T-helper 2 cell treated with Interferon-gamma antibody and Interleukin-4, amounts not matched to agents 5 μg/mL and 100 μg/mL, for 36 hours (primary cell): ENCODE data around the gene TRIM8.
A peak's percentile ranks its signal among the peaks of the same experiment; 100 is the strongest.

Source experiments
- DNase-seq: peaks from one replicate; pipeline ENCODE4 v3.0.0; 2021; ENCODE audit warnings: low spot score
- H3K27ac Mint-ChIP-seq: one replicate; pipeline ENCODE4 v1.8.0; 2021; ENCODE audit warnings: mild to moderate bottlenecking, mixed read lengths
- H3K27me3 Mint-ChIP-seq: one replicate; pipeline ENCODE4 v1.8.0; 2021; ENCODE audit warnings: low read depth, mixed read lengths
- H3K36me3 Mint-ChIP-seq: one replicate; pipeline ENCODE4 v1.8.0; 2021; ENCODE audit warnings: low read depth, mixed read lengths
- H3K4me1 Mint-ChIP-seq: one replicate; pipeline ENCODE4 v1.8.0; 2021; ENCODE audit warnings: low read depth, mixed read lengths
- H3K4me3 Mint-ChIP-seq: one replicate; pipeline ENCODE4 v1.8.0; 2022; ENCODE audit warnings: mild to moderate bottlenecking, moderate library complexity, mixed read lengths
- H3K9me3 Mint-ChIP-seq: one replicate; pipeline ENCODE4 v1.8.0; 2021; ENCODE audit warnings: mixed read lengths

TRIM8 gene

GRCh38 chr10:102646610-102647442, 2.5 kb downstream of the TRIM8 start:
- Mint-ChIP-seq H3K9me3 (no peaks in the 10 kb centered on the region), H3K27ac (peak overlapping the region; percentile 97), H3K27me3 (no peaks in the 10 kb centered on the region), H3K4me1 (peaks cover 51% of the 10 kb centered on the region), H3K4me3 (peak overlapping the region; percentile 90), H3K36me3 (peaks cover 28% of the 10 kb centered on the region)
- peak; percentile 44 for DNase-seq

GRCh38 chr10:102647443-102648268, 3.4 kb downstream of the TRIM8 start:
- H3K4me1 Mint-ChIP-seq, result peaks cover 58% of the 10 kb centered on the region
- H3K27me3 Mint-ChIP-seq, result no peaks in the 10 kb centered on the region
- peak overlapping the region; percentile 90 for H3K4me3 Mint-ChIP-seq
- H3K27ac Mint-ChIP-seq, result peak overlapping the region; percentile 97
- H3K36me3 Mint-ChIP-seq, result peaks cover 35% of the 10 kb centered on the region
- no peak for DNase-seq
- no peaks in the 10 kb centered on the region for H3K9me3 Mint-ChIP-seq

- no peak for DNase-seq
- Mint-ChIP-seq H3K27ac (peak overlapping the region; percentile 97), H3K4me3 (peak overlapping the region; percentile 90), H3K4me1 (peaks cover 66% of the 10 kb centered on the region), H3K36me3 (peaks cover 42% of the 10 kb centered on the region), H3K27me3 (no peaks in the 10 kb centered on the region), H3K9me3 (no peaks in the 10 kb centered on the region)
Observed at GRCh38 chr10:102648269-102648888, 4.1 kb downstream of the TRIM8 start.

GRCh38 chr10:102648889-102649796, 4.9 kb downstream of the TRIM8 start:
- H3K27ac Mint-ChIP-seq, result peak overlapping the region; percentile 97
- no peaks in the 10 kb centered on the region for H3K27me3 Mint-ChIP-seq
- H3K36me3 Mint-ChIP-seq, result peaks cover 45% of the 10 kb centered on the region
- H3K4me1 Mint-ChIP-seq, result peaks cover 71% of the 10 kb centered on the region
- no peaks in the 10 kb centered on the region for H3K9me3 Mint-ChIP-seq
- peak overlapping the region; percentile 90 for H3K4me3 Mint-ChIP-seq
- DNase-seq, result no peak

- Mint-ChIP-seq H3K27ac (peak overlapping the region; percentile 95), H3K9me3 (no peaks in the 10 kb centered on the region), H3K4me1 (peaks cover 71% of the 10 kb centered on the region), H3K27me3 (no peaks in the 10 kb centered on the region), H3K4me3 (peak overlapping the region; percentile 81), H3K36me3 (peaks cover 47% of the 10 kb centered on the region)
- no peak for DNase-seq
Observed at GRCh38 chr10:102649797-102650654, 5.7 kb downstream of the TRIM8 start.

GRCh38 chr10:102650655-102651454, 6.6 kb downstream of the TRIM8 start:
- H3K36me3 Mint-ChIP-seq, result peaks cover 49% of the 10 kb centered on the region
- peaks cover 71% of the 10 kb centered on the region for H3K4me1 Mint-ChIP-seq
- no peaks in the 10 kb centered on the region for H3K27me3 Mint-ChIP-seq
- H3K9me3 Mint-ChIP-seq, result no peaks in the 10 kb centered on the region
- DNase-seq, result no peak
- peak overlapping the region; percentile 81 for H3K4me3 Mint-ChIP-seq
- peak overlapping the region; percentile 95 for H3K27ac Mint-ChIP-seq

GRCh38 chr10:102651455-102652169, 7.3 kb downstream of the TRIM8 start:
- peaks cover 43% of the 10 kb centered on the region for H3K36me3 Mint-ChIP-seq

GRCh38 chr10:102652170-102652916, 8.1 kb downstream of the TRIM8 start:
- no peak for DNase-seq
- H3K4me3 Mint-ChIP-seq, result peak overlapping the region; percentile 81
- H3K27ac Mint-ChIP-seq, result peak overlapping the region; percentile 95
- no peaks in the 10 kb centered on the region for H3K9me3 Mint-ChIP-seq
- H3K4me1 Mint-ChIP-seq, result peaks cover 60% of the 10 kb centered on the region
- no peaks in the 10 kb centered on the region for H3K27me3 Mint-ChIP-seq
- peaks cover 43% of the 10 kb centered on the region for H3K36me3 Mint-ChIP-seq

More at GRCh38 chr10:102651455-102652169, 7.3 kb downstream of the TRIM8 start:
- Mint-ChIP-seq H3K27me3 (no peaks in the 10 kb centered on the region), H3K4me1 (peaks cover 65% of the 10 kb centered on the region), H3K9me3 (no peaks in the 10 kb centered on the region), H3K27ac (peak overlapping the region; percentile 95), H3K4me3 (peak overlapping the region; percentile 81)
- DNase-seq, result no peak

- DNase-seq, result no peak
- Mint-ChIP-seq H3K4me3 (peak overlapping the region; percentile 81), H3K27ac (peak overlapping the region; percentile 95), H3K9me3 (no peaks in the 10 kb centered on the region), H3K4me1 (peaks cover 56% of the 10 kb centered on the region), H3K36me3 (peaks cover 47% of the 10 kb centered on the region), H3K27me3 (no peaks in the 10 kb centered on the region)
Observed at GRCh38 chr10:102653060-102653459, 8.8 kb downstream of the TRIM8 start.

GRCh38 chr10:102654566-102654965, 10.3 kb downstream of the TRIM8 start:
- Mint-ChIP-seq H3K4me3 (no peak overlapping the region), H3K27ac (peak overlapping the region; percentile 26), H3K36me3 (peaks cover 47% of the 10 kb centered on the region), H3K27me3 (no peaks in the 10 kb centered on the region), H3K4me1 (peaks cover 51% of the 10 kb centered on the region), H3K9me3 (no peaks in the 10 kb centered on the region)
- no peak for DNase-seq

- Mint-ChIP-seq H3K4me3 (no peak overlapping the region), H3K27ac (no peak overlapping the region), H3K4me1 (peaks cover 48% of the 10 kb centered on the region), H3K27me3 (no peaks in the 10 kb centered on the region), H3K36me3 (peaks cover 47% of the 10 kb centered on the region), H3K9me3 (no peaks in the 10 kb centered on the region)
- no peak for DNase-seq
Observed at GRCh38 chr10:102654969-102655368, 10.7 kb downstream of the TRIM8 start.
